HG03521 (cell line): ENCODE measurements around the gene BANF1.
"Not testable (repeated sequence)": the region's sequence is repeated elsewhere in the genome, so short reads cannot be mapped to it uniquely, and the experiment has no call there.

Source experiments
- ATAC-seq: cut with Tn5 transposase; IDR thresholded peaks from one replicate; pipeline ENCODE4 v1.9.1; 2021; ENCODE audit warnings: mild to moderate bottlenecking, moderate library complexity; ENCODE audit not compliant: unreplicated experiment

BANF1 gene

DNA sequence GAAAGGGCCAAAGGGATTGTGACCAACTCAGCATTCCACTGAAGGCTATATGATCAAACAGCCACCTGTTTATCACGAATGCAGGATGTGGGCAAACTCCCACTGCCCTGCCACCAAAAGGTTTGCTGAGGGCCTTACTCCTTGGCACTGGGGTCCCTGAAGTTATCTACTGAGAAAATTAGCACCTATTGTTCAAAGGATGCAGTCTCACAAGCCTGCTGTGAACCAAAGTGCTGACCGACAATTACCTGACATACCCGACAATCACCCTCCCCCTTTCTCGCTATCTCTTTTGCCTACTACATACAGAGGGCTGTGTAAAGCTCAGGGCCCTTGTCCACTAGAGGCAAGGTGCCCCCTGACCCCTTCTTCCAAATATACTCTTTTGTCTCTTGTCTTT, 7.7 kb downstream of the BANF1 start:
- ATAC-seq, result not testable (repeated sequence)

DNA sequence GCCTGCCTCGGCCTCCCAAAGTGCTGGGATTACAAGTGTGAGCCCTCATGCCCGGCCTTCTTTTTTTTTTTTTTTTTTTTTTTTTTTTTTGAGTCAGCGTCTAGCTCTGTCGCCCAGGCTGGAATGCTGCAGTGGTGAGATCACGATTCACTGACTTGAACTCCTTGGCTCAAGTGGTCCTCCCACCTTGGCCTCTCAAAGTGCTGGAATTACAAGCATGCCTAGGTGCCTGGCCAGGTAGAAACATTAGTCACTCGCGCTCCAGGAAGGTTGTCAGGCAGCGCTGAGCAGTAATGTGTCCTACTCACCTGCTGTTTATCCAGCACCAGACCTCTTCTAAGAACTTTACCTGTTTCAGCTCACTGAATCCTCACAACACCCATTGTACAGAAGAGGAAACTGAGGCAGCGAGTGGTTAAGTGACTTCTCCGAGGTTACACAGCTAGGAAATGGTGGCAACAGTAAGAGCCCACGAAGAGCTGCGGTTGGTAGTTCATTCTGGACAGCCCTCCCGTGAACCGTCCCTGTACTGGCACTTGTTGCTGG, 9.0 kb downstream of the BANF1 start:
- no peak for ATAC-seq

DNA sequence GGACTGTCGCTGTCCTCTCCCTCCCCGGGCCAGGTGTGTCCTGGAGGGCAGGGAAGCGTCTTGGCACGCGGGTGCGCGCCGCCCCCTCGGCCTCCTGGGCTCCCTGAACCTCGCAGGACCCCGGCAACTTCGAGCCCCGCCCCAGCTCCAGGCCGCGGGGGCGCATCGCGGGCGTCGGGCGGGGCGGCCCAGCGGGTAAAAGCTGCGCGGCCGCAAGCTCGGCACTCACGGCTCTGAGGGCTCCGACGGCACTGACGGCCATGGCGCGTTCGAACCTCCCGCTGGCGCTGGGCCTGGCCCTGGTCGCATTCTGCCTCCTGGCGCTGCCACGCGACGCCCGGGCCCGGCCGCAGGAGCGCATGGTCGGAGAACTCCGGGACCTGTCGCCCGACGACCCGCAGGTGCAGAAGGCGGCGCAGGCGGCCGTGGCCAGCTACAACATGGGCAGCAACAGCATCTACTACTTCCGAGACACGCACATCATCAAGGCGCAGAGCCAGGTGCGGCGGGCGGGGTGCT, 9.5 kb downstream of the BANF1 start, which contains the start of gene CST6:
CST6 (plus strand) TSS at position 224 of the 519 bp plus-strand sequence; CDS start at position 261, 37 bp downstream.
- ATAC-seq, result no peak

DNA sequence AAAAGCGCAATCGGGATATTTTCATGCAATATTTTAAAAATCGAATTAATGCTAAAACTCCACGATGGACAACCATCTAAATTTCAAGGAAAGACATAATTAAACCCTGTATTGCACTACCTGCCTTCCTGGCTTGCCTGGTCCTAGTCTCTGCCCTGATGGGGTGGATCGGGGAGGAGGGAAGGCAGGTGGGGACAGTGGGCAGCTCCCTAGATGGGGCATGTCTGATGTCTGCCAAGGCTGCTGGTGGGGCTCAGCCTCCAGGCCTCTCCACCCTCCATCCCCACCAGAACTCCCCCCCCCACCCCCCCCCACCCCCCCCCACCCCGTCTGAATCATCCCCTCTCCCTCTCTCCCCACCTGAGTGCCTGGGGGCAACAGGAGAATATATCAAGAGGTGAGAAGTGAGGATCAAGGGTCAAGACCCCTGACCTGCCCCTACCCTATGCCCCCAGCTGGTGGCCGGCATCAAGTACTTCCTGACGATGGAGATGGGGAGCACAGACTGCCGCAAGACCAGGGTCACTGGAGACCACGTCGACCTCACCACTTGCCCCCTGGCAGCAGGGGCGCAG, 10.2 kb downstream of the BANF1 start:
- no peak for ATAC-seq

DNA sequence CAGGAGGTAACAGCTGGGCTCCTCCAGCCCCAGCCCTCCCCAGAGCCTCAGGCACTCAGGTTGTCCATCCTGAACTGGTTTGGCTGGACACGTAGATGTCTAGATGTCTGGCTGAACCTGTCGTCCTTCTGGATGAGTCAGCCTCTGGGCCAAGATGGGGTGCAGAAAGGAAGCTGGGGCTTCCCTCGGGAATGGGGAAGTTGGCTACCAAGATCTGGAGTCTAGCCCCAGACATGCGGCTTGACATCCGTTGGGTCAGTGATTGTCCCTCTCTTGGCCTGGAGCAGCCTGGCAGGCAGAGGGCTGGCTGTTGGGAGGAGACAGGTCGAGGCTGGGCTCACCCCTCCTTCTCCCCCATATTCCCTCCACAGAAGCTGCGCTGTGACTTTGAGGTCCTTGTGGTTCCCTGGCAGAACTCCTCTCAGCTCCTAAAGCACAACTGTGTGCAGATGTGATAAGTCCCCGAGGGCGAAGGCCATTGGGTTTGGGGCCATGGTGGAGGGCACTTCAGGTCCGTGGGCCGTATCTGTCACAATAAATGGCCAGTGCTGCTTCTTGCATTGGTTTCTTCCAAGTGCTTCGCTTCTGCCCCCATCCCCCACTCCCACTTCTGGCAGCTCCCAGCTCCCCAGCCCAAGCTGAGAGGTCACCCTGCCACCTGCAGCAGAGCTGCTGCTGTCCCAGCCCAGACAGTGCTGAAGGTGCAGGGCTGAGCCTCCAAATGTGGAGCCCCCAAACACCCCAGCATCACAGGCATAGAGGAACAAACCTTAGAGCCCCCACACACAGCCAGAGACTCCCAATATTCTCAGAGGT, 10.9 kb downstream of the BANF1 start:
- no peak for ATAC-seq

DNA sequence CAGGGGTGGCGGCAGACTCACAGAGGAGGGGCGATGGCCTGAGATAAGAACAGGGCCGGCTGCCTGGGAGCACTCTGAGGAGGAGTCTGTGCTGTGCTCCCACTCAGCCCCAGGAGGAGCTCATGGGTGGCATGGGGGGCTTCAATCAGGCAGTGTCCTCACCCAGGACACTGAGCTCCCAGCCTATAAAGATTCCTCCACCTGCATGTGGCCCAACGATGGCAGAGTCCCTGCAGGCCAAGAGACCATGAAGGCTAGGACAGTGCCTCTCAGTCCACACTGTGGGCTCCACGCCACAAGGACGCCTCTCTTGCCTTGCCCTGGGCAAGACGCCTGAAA, 11.4 kb downstream of the BANF1 start:
- ATAC-seq, result no peak

DNA sequence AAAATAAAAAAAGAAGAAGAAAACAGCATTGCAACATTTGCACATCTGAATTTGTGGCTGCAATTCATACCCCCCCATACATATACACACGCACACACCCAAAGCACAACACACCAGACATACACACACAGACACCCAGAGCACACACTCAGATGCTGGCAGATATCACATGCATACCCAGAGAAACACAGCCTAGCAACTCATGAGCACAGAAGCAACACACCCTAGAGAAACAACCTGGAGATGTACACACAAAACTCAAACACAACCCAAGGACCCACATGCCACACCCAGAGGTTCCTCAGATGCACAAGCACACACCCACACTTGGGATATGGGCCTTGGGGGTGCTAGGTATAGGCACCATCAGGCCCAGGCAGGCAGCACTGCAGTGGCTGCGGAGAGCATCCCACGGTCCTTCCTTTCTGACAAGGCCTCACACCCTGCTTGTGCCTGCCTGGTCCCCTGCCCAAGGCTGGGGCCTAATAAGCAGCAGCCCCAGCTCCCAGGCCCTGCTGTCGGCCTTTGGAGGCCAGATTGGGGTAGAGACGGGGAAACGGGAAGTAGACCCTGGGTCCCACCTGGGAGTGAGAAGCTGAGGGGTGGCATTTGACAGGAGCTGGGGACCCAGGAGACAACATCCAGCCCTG, 12.6 kb downstream of the BANF1 start:
- no peak for ATAC-seq

DNA sequence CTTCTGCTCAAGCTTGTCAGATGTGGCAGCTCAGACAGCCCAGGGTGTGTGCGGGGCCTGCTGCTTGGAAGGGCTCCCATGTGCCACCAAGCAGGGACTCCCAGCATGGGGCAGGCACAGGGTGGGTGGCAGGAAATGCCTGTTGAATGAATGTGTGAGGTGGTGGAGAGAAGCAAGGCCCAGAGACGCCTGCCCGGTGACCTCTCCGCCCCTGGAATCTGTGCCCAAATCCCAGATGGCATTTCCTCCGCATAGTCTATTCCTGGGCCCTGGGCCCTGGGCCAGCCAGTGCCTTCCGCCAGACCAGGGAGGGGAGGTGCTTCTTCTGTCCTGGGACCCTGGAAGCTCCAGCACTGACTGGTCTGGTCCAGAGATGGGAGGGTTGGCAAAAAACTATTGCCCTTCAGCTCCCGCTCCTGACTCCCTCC, 13.2 kb downstream of the BANF1 start:
- ATAC-seq, result no peak

DNA sequence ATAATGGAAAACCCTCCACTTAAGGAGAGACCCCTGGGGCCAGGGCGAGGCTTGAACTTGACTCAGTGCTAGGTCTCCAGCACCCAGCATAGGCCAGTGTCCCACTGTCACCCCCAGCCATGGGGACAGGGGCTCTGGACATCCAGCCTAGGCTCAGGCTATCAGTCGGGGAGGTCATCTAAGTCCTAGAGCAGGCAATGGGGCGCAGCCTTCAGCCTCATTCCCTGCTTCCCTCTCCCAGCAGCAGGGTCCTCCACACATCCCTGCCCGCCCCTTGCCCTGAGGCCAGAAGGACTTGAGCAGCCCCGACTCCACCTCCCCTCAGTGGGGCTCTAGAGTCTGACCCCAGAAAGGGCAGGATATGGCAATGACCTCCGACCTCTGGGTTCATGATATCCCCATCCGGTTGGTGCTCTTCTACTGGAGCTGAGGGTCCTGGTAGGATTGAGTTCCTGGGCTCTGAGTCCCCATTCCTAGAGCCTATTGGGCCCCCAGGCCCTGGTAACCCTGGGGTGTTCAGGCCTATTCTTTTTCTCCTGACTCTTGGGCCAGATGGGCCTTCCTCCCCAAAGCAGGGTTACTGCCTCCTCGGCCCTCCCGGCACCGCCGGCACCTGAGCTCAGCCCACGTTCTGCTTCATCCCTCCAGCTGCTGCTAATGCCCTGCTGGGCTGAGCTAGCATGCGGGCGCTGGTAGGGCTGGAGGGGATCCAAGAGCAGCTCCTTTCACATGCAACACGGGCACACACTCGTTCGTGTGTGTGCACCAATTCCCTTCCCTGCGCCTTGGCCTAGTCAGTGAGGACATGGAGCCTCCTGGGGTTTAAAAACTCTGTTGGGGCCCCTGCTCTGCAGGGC, 13.9 kb downstream of the BANF1 start:
- ATAC-seq, result no peak

DNA sequence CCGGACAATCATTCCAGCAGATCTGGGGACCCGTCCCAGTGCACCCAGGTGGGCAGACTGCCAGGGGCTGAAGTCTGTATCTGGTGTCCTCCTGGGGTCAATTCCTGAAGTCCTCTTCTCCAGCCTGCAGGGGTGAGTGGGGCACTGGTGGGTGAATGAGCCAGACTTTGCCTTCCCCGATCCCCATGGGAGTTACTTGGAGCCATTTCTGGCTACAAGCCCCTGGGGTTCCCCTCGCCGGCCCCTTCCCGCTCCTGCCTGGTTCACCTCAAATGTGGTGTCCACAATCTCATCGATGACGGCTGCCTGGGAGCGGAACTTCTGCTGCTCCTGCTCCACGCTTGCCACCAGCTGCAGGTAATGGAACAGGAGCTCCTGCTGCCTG, 14.5 kb downstream of the BANF1 start:
- no peak for ATAC-seq

DNA sequence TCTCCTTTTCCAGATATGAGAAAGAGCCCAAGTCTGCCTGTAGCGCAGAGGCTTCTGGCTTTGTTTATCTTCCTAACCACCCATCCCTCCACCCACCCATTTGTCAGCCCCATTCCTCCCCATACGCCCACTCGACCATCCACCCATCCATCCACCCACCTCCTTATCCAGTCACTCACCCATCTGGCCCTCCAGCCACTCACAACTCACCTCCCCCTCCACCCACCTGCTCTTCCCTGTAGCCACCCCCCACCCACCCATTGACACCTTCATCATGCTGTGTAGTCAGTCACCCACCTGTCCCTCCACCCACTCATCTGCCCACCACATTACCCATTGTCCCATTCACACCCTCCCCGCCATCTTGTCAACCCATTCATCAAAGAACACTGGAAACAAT, 15.0 kb downstream of the BANF1 start:
- no peak for ATAC-seq

DNA sequence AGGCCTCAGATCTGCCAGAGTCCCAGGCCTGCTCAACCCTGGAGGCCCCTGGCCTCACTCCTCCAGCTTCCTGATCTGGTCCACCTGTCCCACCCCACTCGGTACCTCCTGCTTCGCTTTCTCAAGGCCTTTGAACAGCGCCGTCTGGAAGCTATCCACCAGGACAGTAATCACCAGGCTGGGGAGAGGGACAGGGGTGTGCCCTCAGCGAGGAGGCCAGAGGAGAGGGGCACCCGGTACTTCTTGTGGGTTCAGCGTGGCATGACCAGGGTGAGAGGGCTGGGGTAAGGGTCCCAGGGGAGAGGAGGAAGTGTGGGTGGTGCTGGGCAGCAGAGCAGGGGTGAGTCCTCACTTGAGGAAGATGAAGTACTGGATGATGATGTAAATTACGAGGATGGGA, 17.9 kb downstream of the BANF1 start:
- ATAC-seq, result no peak

DNA sequence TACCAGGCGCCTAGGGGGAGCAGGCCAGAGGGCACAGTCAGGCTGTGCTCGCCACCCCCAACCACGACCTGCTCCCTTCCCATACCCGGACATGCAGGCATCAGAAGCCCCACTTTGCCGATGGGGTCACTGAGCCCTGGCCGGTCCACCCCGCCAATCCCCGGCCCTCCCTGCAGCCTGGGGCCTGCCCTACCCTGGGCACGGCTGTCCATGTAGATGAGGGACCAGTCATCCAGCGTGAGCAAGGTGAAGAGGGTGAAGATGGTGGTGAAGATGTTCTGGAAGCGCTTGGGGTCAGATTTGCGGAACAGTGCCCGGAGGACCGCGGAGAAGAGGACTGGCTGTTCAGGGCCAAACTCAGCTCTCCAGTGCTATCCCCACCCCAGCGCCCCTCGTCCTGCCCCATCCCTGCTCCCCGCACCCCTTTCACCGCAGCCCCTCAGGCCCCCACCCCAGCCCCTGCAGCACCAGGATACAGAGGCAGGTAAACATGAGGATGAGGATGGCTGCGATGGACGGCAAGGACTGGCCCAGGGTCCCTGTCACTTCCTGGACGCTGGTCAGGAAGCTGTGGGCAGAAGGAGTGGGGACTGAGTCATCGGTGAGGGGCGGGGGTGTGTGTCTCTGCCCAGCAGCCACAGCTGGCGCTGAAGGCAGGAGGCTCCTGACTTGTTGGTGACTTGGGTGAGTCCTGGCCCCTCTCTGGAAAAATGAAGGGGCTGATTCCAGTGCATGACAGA, 18.5 kb downstream of the BANF1 start:
- ATAC-seq, result no peak

DNA sequence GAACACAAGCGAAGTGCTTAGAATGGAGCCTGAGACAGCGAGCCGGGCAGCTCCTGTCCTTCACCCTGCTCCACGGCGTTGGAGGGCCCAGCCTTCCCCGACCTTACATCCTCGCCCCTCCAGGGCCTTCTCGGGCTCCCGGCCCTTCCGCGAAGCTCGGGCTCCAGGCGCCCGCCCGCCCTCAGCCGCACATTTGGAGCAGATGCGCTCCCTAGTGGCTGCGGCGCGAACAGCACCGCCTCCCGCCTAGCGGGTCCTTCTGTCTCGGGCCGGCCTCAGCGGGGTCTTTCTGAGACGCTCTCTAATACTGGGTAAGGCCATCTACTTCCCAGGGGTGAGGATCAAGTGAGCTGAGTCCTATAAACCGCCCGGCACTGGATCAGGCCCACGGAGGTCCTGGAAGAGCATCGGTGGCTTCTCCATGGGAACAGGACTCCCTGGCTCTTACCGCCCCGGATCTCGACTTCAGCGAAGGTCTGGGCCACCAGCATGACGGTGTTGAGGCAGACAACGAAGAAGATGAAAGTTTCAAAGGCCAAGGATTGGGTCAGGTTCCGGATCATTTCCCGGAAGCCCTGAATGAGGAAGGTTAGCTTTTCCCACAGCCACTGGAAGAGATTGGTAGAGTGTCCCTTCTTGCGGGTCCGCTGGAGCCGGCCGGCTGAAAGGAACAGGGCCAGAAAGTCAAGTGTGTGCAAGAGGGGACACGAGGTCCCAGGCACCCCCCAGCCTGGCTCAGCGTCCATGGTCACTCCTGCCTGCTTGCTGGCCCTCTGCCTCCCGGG, 20.3 kb downstream of the BANF1 start:
- no peak for ATAC-seq

DNA sequence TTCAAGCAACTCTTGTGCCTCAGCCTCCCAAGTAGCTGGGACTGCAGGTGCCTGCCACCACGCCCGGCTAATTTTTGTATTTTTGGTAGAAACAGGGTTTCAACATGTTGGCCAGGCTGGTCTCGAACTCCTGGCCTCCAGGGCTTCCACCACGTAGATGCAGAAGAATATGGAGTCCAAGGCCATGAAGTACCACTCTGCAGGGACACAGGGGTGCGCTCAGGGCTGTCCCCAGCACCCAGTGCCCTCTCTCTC, 20.8 kb downstream of the BANF1 start:
- not testable (repeated sequence) for ATAC-seq

DNA sequence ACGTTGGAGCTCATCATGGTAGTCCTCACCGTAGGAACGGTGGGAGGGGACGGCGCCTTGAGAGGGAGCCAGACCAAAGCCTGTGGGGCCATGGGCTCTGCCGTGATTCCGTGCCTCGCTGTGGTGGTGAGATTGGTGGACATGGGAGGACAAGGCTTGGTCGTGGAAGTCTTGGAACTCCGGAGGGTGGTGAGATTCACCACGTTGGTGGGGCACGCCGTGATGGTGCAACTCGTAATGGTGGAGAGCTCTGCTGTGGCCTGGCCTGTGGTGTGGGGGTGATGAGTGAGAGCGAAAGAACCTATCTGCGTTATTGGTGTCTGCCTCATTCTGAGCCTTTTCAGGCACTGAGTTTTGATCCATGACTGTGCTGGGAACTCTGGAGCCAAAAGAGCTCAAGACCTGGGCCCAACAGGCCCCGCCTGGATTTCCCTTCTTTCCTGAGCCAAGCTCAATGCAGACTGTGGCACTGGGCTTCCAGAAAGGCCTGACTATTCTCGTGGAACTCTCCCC, 23.8 kb downstream of the BANF1 start, which contains the start of gene CATSPER1:
CATSPER1 (minus strand) TSS at position 463 of the 513 bp plus-strand sequence; CDS start at position 363, 100 bp downstream.
- ATAC-seq, result no peak

DNA sequence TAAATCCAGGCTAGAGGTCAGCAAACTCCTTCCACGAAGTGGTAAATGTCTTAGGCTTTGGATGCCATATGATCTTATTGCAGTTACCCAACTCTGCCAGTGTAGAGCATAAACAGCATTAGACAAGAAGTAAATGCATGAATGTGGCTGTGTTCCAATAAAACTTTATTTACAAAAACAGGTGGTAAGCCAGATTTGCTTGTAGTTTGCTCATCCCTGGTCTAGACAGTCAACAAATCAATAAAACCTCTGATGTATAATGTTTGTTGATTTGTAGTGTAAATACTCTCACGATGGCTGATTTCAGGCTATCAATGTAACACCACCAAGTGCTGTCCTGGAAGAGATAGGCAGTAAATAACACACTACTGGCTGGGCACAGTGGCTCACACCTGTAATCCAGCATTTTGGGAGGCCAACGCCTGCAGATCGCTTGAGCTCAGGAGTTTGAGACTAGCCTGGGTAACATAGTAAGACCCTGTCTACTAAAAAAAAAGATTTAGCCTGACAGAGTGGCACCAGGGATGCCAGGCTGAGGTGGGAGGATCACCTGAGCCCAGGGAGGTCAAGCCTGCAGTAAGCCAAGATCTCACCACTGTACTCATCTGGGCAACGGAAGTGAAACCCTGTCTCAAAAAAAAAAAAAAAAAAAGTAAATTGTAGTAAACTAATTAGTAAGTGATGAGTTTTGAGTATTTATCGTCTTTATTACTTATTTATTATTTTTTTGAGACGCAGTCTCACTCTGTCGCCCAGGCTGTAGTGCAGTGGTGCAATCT, 30.8 kb downstream of the BANF1 start:
- no peak for ATAC-seq

DNA sequence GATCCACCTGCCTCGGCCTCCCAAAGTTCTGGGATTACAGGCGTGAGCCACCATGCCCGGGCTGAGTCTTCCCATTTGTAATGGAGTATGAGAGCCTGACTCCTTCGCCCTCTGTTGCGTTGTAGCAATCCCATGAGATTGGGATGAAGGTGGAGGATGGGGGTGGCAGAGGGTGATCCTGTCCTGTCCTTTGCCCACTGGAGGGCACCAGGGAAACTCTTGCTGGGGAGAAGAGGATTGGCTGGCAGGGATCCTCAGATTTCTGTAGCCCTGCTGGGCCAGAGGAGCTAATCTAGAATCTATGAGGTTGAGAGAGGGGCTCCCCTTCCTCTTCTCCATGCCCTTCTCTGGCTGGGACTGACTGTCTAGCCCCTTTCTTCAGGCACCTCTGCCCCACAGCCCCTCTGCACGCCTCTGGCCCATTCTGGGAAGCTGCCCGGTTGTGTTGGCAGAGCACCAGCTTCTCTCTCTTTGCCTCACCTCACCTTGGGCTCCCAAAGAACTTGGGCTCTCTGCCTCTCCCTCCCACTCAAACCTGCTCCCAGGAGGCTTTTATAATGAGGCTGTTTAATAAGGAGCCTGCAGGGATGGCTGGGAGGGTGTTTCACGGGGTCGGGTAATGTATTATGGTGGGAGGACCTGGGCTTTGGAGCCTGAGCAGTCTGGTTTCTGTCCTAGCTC, 33.5 kb downstream of the BANF1 start:
- ATAC-seq, result no peak
